ENCODE results near the gene CTSA. TPM values are rescaled to one million over a fixed set of nuclear protein-coding genes. Genes with fewer than 3 reads are reported as not detected.

CTSA gene
- total RNA-seq, 1 donor from 2014 or later: 55.3 TPM

- Mint-ChIP-seq H3K27me3 (ENCODE audit: low read depth) (peaks cover 14% of the 10 kb centered on the region), H3K4me3 (peak overlapping the region; percentile 49), H3K4me1 (peaks cover 23% of the 10 kb centered on the region), H3K36me3 (ENCODE audit: low read depth) (no peaks in the 10 kb centered on the region), H3K27ac (ENCODE audit: unreplicated experiment) (no peak overlapping the region), H3K9me3 (no peaks in the 10 kb centered on the region)
- DNase-seq (ENCODE audit: low read depth, low spot score): no peak
- TF ChIP-seq CTCF (conservative IDR thresholded peaks at IDR 0.05): no peak
Measured at GRCh38 chr20:45894797-45895196, 3.7 kb downstream of the CTSA start.

- TF ChIP-seq CTCF (conservative IDR thresholded peaks at IDR 0.05): no peak
- Mint-ChIP-seq H3K4me3 (no peak overlapping the region), H3K36me3 (ENCODE audit: low read depth) (no peaks in the 10 kb centered on the region), H3K27me3 (ENCODE audit: low read depth) (peaks cover 6% of the 10 kb centered on the region), H3K9me3 (no peaks in the 10 kb centered on the region), H3K4me1 (peaks cover 14% of the 10 kb centered on the region), H3K27ac (ENCODE audit: unreplicated experiment) (no peak overlapping the region)
- no peak for DNase-seq (ENCODE audit: low read depth, low spot score)
Measured at GRCh38 chr20:45896641-45897161, 5.6 kb downstream of the CTSA start.

- H3K36me3 Mint-ChIP-seq (ENCODE audit: low read depth): no peaks in the 10 kb centered on the region
Measured at GRCh38 chr20:45897289-45897688, 6.2 kb downstream of the CTSA start.

GRCh38 chr20:45897692-45898091 is 6.6 kb downstream of the CTSA start:
- H3K9me3 Mint-ChIP-seq: no peaks in the 10 kb centered on the region
- no peaks in the 10 kb centered on the region for H3K36me3 Mint-ChIP-seq (ENCODE audit: low read depth)

More at GRCh38 chr20:45897289-45897688, 6.2 kb downstream of the CTSA start:
- H3K4me3 Mint-ChIP-seq: no peak overlapping the region
- H3K27me3 Mint-ChIP-seq (ENCODE audit: low read depth): peaks cover 4% of the 10 kb centered on the region
- no peaks in the 10 kb centered on the region for H3K9me3 Mint-ChIP-seq
- DNase-seq (ENCODE audit: low read depth, low spot score): no peak
- TF ChIP-seq CTCF (conservative IDR thresholded peaks at IDR 0.05): no peak
- peaks cover 10% of the 10 kb centered on the region for H3K4me1 Mint-ChIP-seq
- H3K27ac Mint-ChIP-seq (ENCODE audit: unreplicated experiment): no peak overlapping the region

GRCh38 chr20:45898285-45898684 is 7.2 kb downstream of the CTSA start:
- H3K36me3 Mint-ChIP-seq (ENCODE audit: low read depth): no peaks in the 10 kb centered on the region
- no peaks in the 10 kb centered on the region for H3K9me3 Mint-ChIP-seq
- peaks cover 5% of the 10 kb centered on the region for H3K4me1 Mint-ChIP-seq
- DNase-seq (ENCODE audit: low read depth, low spot score): no peak
- no peak overlapping the region for H3K27ac Mint-ChIP-seq (ENCODE audit: unreplicated experiment)
- no peak for TF ChIP-seq CTCF (conservative IDR thresholded peaks at IDR 0.05)
- H3K27me3 Mint-ChIP-seq (ENCODE audit: low read depth): no peaks in the 10 kb centered on the region
- no peak overlapping the region for H3K4me3 Mint-ChIP-seq

More at GRCh38 chr20:45897692-45898091, 6.6 kb downstream of the CTSA start:
- H3K4me3 Mint-ChIP-seq: no peak overlapping the region
- peaks cover 6% of the 10 kb centered on the region for H3K4me1 Mint-ChIP-seq
- DNase-seq (ENCODE audit: low read depth, low spot score): no peak
- TF ChIP-seq CTCF (conservative IDR thresholded peaks at IDR 0.05): no peak
- no peak overlapping the region for H3K27ac Mint-ChIP-seq (ENCODE audit: unreplicated experiment)
- H3K27me3 Mint-ChIP-seq (ENCODE audit: low read depth): peaks cover under 1% of the 10 kb centered on the region

All from neural crest cell (in vitro differentiated cells).